Glomerular visceral epithelial cell (primary cell): Measurements from ENCODE around the gene MAGEB5.
A peak's percentile ranks its signal among the peaks of the same experiment; 100 is the strongest.
"Not testable (repeated sequence)": the region's sequence is repeated elsewhere in the genome, so short reads cannot be mapped to it uniquely, and the experiment has no call there.

Experiments used
- DNase-seq: peaks from one replicate; pipeline ENCODE4 v3.0.0-alpha.2; 2016; ENCODE audit errors: extremely low spot score

Gene MAGEB5, protein sequence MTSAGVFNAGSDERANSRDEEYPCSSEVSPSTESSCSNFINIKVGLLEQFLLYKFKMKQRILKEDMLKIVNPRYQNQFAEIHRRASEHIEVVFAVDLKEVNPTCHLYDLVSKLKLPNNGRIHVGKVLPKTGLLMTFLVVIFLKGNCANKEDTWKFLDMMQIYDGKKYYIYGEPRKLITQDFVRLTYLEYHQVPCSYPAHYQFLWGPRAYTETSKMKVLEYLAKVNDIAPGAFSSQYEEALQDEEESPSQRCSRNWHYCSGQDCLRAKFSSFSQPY

DNA sequence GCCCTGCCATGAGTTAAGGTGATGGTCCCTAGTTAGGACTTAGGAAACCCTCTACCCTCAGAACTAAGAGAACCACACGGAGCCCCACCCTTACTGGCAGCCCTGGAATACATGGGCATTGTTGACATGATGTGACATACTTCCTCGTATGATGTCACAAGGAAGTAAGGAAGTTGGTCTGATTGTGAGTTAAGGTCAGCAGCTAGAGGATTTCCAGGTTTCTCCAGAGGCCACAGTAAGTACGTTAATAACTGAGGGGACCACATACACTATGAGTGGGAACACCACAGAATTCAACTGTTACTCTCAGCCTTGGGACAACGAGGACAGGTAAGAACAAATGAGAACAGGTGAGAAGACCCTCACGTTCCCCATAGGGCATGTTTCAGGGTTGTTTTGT is at the start of gene MAGEB5:
Gene MAGEB5, plus strand, starts transcription at position 301 of the 400 bp plus-strand sequence. CDS start 1,133 bp downstream, outside the sequence.
- no peak for DNase-seq

DNA sequence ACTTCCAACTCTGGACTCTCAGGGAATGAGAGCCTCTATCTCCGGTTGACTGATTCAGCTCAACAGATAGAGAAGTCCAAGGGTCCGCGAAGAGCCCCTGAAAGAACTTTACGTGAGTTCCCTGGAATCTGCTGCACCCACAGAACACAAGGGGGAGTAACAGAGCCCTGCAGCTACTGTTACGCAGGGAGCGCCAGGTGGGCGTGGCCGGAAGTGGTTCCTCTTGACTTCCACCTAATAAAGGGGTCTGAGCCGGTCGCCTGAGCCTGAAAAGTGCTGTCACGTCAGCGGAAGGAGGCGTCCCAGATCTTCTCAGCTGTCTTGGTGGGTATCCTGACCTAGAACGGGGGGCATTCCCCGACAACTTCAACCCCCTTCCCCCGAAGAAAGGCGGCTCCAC is 23.8 kb upstream of the MAGEB5 start, which contains the start of gene MAGEB6:
Gene MAGEB6, plus strand, starts transcription at position 237 of the 400 bp plus-strand sequence. CDS start 1,407 bp downstream, outside the sequence.
- no peak for DNase-seq

DNA sequence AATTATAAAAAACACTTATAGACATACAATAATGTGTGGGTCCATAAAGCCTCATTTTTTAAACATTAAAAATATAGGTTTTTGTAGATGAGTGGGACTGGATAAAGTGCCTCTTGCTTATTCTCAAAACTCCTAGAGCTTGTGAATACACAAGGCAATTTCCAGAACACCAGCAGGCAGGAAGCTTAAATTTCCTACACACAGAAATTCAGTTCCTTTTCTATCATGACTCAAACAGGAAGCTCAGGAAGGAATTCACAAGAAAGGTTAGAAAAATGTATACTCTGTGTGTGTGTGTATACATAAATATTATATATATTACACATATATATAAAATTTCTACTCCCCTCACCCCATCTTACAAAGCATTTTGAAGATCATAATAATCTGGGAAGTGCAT is 12.4 kb upstream of the MAGEB5 start:
- no peak for DNase-seq

DNA sequence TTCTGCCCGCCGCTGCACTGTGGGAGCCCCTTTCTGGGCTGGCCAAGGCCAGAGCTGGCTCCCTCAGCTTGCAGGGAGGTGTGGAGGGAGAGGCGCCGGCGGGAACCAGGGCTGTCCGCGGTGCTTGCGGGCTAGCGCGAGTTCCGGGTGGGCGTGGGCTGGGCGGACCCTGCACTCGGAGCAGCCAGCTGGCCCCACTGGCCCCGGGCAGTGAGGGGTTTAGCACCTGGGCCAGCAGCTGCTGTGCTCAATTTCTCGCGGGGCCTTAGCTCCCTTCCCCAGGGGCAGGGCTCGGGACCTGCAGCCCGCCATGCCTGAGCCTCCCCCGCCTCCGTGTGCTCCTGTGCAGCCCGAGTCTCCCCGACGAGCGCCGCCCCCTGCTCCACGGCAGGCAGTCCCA is 11.3 kb upstream of the MAGEB5 start:
- not testable (repeated sequence) for DNase-seq

DNA sequence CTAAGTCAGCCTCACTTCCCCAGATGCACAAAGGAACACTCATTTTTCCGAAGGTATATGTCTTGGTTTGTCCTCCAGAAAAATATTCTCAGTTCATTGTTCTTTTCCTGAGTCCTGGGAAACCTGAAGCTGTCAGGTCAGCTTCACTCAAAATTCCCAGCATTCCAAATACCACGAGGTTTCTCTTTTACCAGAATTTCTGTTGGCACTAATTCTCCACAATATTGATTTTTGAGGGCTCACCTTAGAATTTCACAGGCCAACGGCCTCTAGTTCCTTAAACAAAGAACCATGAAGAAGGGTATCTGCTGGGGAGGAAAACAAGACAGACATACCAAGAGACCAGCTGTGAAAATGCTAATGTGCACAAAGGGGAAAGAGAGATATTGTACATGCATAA is 8.0 kb upstream of the MAGEB5 start:
- DNase-seq: no peak

DNA sequence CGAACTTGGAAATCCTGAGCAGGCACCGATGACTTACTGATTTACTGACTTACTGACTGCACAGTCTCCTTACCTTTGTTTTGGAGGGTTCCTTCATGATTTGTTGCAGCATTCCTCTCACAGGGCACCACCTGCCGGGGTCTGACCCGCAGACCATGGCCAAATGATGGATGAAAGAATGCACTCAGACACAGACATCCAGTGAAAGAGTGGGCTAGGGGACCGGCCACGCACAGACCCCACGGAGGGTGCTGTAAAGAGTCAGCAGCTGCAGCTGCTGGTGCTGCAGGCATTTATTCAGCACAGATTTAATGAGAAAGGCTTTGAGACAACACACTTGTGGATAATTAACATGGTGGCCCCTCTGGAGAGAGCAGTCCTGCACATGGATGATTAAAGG is 3.4 kb downstream of the MAGEB5 start:
- DNase-seq: no peak

DNA sequence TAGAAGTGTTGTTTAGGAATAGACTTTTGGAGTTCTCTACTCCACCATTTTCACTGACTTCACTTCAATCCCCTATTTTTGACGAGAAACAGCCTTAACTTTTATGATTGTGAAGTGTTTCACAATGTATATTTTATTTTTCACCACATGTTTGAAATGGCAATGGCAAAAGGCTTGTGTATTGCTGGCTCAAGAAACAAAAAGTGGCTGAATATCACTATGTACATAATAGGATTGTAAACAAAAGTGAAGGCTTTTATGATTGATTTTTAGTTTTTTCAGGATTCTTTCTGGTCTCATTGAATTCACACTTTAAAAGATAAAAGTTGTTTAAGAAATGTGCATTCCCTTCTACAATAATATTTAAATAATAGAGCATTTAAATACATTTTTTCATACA is 18.2 kb downstream of the MAGEB5 start:
- DNase-seq: no peak

DNA sequence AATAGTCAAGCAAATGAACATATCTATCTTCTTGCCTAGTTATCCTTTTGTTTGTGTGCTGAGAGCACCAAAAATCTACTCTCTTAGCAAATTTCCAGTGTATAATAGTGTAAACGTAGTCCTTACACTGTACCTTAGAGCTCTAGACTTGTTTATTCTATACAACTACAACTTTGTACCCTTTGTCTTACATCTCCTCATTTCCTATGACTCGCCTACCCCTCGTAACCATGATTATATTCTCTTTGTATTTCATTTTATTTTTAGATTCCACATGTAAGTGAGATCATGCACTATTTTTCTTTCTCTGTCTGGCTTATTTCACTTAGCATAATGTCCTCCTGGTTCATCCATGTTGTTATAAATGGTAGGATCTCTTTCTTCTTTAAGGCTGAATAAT is 37.6 kb downstream of the MAGEB5 start:
- DNase-seq: no peak

DNA sequence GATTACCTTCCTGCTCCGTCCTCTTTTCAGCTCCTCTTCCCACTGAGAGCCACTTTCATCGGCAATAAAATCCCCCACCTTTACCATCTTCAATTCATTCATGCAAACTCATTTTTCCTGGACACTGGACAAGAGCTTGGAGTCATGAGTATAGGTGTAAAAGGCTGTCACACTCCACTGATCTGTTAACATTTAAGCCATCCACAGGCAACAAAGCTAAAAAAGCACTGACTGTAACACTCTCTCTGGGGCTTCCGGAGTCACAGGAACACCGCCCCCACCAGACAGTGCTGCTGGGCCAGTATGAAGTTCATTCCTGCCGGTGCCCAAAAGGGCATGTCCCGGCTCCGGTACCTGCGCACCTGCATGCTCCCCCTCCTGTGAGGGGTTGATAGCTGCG is 38.5 kb downstream of the MAGEB5 start:
- peak; percentile 63 for DNase-seq

DNA sequence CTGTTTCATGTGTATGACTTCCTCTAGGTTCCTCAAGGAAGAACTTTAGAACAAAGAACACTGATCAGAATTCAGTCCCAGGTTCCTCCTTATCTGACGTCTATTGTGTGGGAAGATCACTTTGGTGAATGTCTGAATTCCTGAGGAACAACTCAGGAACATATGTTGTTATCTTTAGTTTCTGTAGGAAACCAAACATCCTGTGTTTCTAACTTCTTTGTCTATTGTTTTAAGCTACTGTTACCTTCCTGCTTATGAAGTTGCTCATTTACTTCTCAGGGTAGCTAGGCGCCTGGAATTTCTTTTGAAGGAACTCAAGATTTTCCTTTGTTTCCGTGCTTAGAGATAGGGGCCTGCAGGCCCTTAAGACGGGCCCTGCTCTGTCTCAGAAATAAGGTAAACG is 46.2 kb downstream of the MAGEB5 start:
- DNase-seq: peak; percentile 41
